HUES6 (cell line): ENCODE data around the gene PHKB.
"Not testable (repeated sequence)": the region's sequence is repeated elsewhere in the genome, so short reads cannot be mapped to it uniquely, and the experiment has no call there.

Experiments used
- H3K27ac ChIP-seq: 2 replicates; pipeline ENCODE4 v1.7.0; 2013; ENCODE audit warnings: low read depth, mild to moderate bottlenecking, low read length, inconsistent platforms
- H3K27me3 ChIP-seq: 2 replicates; pipeline ENCODE4 v1.6.1; 2013; ENCODE audit warnings: low read length; ENCODE audit not compliant: control insufficient read depth, insufficient read depth
- H3K36me3 ChIP-seq: 2 replicates; pipeline ENCODE4 v1.6.1; 2013; ENCODE audit warnings: low read length; ENCODE audit not compliant: control insufficient read depth, insufficient read depth
- H3K4me1 ChIP-seq: 2 replicates; pipeline ENCODE4 v1.6.1; 2013; ENCODE audit warnings: low read length; ENCODE audit not compliant: control insufficient read depth, insufficient read depth
- H3K4me3 ChIP-seq: 2 replicates; pipeline ENCODE4 v1.5.1; 2013; ENCODE audit warnings: low read depth, low read length
- H3K9ac ChIP-seq: one replicate; pipeline ENCODE4 v1.6.1; 2013; ENCODE audit warnings: mild to moderate bottlenecking, low read length
- H3K9me3 ChIP-seq: 2 replicates; pipeline ENCODE4 v1.6.1; 2013; ENCODE audit warnings: low read depth, low read length; ENCODE audit not compliant: control insufficient read depth, insufficient read depth

PHKB gene

DNA sequence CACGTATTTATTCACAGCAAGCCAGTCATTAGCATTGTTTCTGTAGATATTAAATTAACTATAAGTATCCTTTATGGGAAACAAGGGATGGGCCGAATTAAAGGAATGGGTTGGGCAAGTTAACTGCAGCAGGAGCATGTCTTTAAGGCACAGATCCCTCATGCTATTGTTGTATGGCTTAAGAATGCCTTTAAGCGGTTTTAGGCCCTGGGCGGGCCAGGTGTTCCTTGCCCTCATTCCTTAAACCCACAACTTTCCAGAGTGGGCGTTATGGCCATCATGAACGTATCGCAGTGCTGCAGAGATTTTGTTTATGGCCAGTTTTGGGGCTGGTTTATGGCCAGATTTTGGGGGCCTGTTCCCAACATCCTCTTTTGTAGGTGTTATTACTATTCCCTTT is 9.1 kb downstream of the PHKB start:
- no peak overlapping the region for H3K27ac ChIP-seq
- no peak overlapping the region for H3K9ac ChIP-seq
- H3K27me3 ChIP-seq: no peaks in the 10 kb centered on the region
- H3K9me3 ChIP-seq: no peaks in the 10 kb centered on the region
- no peak overlapping the region for H3K4me3 ChIP-seq
- peaks cover 4% of the 10 kb centered on the region; the same call in 1 of the 2 replicates for H3K4me1 ChIP-seq
- H3K36me3 ChIP-seq: no peaks in the 10 kb centered on the region

DNA sequence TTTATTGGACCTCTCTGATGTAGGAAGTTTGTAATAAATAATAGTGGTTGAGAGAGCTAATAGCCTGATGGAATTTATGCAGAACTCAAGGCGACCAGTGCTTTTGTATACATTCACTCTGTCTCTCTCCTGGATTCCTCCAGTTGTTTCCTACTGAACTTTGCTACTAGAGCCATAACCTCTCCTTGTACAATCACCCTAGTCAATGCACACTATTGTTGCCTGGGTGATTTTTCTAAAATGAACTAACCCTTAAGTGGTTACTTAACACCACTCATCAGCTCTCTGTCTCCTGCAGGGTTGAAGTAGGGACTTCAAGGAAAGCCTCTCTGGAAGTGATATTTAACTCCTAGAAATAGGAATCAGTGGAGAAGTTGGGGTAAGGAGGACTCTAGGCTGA is 9.7 kb downstream of the PHKB start:
- peaks cover 4% of the 10 kb centered on the region; the same call in 1 of the 2 replicates for H3K4me1 ChIP-seq
- no peak overlapping the region for H3K27ac ChIP-seq
- no peaks in the 10 kb centered on the region for H3K36me3 ChIP-seq
- H3K27me3 ChIP-seq: no peaks in the 10 kb centered on the region
- no peaks in the 10 kb centered on the region for H3K9me3 ChIP-seq
- H3K9ac ChIP-seq: no peak overlapping the region
- H3K4me3 ChIP-seq: no peak overlapping the region

DNA sequence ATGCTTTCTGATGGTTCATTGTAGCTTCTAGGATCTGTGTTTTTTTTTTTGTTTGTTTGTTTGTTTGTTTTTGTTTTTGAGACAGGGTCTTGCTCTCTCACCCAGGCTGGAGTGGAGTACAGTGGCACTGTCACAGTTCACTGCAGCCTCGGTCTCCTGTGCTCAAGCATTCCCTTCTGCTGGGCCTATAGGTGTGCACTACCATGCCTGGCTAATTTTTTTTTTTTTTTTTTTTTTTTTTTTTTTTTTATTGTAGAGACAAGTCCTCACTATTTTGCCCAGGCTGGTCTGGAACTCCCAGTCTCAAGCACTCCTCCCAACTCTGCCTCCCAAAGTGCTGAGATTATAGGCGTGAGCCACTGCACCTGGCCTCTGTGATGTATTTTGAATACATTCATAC is 11.9 kb downstream of the PHKB start:
- H3K27me3 ChIP-seq, H3K36me3 ChIP-seq, H3K4me3 ChIP-seq, H3K9ac ChIP-seq, H3K4me1 ChIP-seq, H3K27ac ChIP-seq, H3K9me3 ChIP-seq: not testable (repeated sequence)

DNA sequence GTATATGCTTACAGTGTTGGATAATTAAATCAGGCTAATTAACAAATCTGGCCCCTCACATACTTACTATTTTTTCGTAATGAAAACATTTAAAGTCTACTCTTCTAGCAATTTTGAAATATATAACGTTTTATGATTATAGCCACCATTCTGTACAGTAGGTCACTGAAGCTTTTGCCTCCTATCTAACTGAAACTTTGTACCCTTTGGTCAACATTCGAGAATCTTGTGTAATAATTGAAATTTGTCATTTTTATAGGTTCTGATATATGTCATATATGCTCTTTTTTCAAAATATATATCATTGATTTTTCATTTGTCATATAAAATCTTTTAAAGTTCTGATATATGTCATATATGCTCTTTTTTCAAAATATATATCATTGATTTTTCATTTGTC is 12.7 kb downstream of the PHKB start:
- H3K27me3 ChIP-seq: no peaks in the 10 kb centered on the region
- no peak overlapping the region for H3K27ac ChIP-seq
- no peaks in the 10 kb centered on the region for H3K9me3 ChIP-seq
- H3K36me3 ChIP-seq: no peaks in the 10 kb centered on the region
- no peaks in the 10 kb centered on the region for H3K4me1 ChIP-seq
- no peak overlapping the region for H3K4me3 ChIP-seq
- H3K9ac ChIP-seq: no peak overlapping the region

DNA sequence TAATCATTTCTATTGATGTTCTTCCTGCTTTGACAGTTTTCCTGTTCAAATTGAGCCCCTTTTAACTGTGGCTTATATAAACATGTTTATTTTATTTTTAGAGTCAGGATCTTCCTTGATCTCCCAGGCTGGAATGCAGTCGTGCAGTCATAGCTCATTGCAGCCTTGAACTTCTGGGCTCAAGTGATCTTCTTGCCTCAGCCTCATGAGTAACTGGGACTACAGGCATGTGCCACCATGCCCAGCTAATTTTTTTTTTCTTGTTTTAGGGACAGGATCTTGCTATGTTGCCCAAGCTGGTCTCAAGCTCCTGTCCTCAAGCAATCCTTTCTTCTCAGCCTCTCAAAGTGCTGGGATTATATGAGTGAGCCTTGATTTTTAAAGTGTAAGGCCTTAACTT is 14.7 kb downstream of the PHKB start:
- H3K4me1 ChIP-seq: no peaks in the 10 kb centered on the region
- H3K36me3 ChIP-seq: no peaks in the 10 kb centered on the region
- no peaks in the 10 kb centered on the region for H3K9me3 ChIP-seq
- H3K9ac ChIP-seq: no peak overlapping the region
- H3K27ac ChIP-seq: no peak overlapping the region
- no peak overlapping the region for H3K4me3 ChIP-seq
- H3K27me3 ChIP-seq: no peaks in the 10 kb centered on the region

DNA sequence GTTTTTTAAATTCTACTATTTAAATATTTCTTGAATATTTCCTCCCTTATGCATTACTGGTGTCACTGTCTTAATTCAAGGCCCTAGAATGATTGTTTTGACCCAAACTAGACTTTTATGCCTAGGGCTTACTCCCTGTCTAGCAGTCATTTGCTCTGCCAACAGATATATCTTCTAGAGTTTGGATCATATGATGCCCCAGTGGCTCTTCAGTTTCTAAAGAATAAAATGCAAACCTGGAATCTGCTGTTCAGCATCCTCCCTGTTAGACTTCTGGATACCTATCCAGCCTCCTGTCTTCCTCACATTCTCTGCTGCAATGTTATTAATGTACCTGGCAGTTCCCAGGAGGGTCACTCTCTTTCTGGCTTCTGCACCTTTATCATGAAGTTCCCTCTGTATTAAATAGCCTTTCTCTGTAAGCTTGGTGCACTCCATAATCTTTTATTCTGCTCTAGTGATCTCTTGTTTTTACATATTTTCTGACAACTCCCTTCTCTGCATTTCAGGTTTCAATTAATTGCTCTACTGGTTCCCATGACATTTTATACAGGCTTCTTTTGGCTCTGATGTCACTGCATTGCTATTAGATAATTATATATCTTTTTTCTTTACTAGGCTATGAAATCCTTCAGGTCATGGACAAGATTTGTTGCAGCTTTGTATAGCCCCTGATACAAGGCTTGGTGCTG is 15.7 kb downstream of the PHKB start:
- no peak overlapping the region for H3K27ac ChIP-seq
- H3K27me3 ChIP-seq: no peaks in the 10 kb centered on the region
- H3K36me3 ChIP-seq: no peaks in the 10 kb centered on the region
- H3K9me3 ChIP-seq: no peaks in the 10 kb centered on the region
- no peak overlapping the region for H3K4me3 ChIP-seq
- no peaks in the 10 kb centered on the region for H3K4me1 ChIP-seq
- H3K9ac ChIP-seq: no peak overlapping the region

DNA sequence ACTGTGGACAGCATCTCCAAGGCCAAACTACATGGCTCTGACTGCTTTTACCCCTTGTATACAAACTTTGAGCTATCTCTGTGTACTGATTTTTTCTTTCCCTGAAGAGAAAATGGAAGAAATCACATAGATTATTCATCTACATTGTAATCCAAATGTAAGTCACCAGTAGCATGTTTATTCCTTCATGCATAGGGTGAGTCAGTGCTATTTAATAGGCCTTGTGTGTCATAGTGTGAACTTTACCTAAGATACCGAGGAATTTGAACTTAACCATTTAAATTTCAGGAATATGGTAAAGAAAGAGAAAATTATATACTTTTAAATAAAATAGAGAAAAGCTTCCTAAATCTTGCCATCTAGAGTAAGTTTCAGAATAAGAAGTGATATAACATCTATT is 16.5 kb downstream of the PHKB start:
- H3K4me3 ChIP-seq: no peak overlapping the region
- no peaks in the 10 kb centered on the region for H3K9me3 ChIP-seq
- H3K9ac ChIP-seq: no peak overlapping the region
- no peaks in the 10 kb centered on the region for H3K27me3 ChIP-seq
- H3K4me1 ChIP-seq: no peaks in the 10 kb centered on the region
- H3K36me3 ChIP-seq: no peaks in the 10 kb centered on the region
- no peak overlapping the region for H3K27ac ChIP-seq

DNA sequence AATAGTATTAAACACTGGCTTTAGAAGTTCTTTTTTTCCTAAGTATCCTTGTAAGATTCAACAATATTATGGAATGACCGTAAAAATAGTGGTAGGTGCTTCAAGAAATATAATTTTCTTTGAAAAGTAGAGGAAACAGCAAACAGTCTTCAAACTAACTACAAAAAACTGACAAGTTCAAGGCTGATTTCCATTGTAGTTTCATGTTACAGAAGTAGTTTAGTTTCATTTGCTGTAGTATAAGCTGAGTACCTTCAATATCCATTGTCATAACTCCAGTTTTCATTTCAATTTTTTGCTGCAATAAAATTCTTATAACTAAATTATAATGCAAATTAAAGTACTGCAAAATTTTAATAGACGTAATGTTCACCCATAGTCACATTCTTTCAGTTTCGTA is 19.3 kb downstream of the PHKB start:
- no peaks in the 10 kb centered on the region for H3K4me1 ChIP-seq
- H3K9me3 ChIP-seq: no peaks in the 10 kb centered on the region
- no peak overlapping the region for H3K27ac ChIP-seq
- H3K36me3 ChIP-seq: no peaks in the 10 kb centered on the region
- H3K4me3 ChIP-seq: no peak overlapping the region
- no peaks in the 10 kb centered on the region for H3K27me3 ChIP-seq
- H3K9ac ChIP-seq: no peak overlapping the region

DNA sequence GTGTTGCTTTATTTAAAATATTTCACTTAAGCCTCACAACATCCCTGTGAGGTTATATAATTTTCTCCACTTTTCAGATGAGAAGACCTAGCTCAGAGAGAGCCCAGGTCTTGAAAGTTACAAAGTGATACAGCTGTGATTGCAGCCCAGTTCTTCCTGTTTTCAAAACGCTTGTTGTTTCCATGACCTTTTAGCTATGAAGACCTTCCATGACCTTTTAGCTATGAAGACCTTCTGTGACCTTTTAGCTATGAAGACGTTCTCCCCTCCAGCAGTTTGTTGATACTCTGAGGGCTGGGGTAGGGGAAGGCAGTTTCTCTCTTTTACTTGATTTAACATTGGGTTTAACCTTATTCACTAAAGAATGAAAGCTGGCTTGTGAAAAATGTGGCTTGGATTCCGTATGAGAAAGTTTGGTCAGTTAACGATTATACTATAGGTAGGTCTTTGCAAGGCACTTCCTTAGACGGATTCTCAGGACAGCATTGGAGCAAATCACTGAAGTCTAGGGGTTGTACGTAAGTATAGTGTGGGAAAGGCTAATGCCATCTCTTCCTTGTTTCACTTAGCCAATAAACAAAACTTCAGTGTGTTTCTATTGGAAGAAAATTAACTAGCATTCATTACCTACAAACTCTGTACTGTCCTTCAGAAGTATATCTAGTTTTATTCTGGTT is 20.7 kb downstream of the PHKB start:
- Histone ChIP-seq H3K9ac (no peak overlapping the region), H3K27me3 (no peaks in the 10 kb centered on the region), H3K36me3 (no peaks in the 10 kb centered on the region), H3K9me3 (no peaks in the 10 kb centered on the region), H3K4me3 (no peak overlapping the region), H3K27ac (no peak overlapping the region), H3K4me1 (no peaks in the 10 kb centered on the region)

DNA sequence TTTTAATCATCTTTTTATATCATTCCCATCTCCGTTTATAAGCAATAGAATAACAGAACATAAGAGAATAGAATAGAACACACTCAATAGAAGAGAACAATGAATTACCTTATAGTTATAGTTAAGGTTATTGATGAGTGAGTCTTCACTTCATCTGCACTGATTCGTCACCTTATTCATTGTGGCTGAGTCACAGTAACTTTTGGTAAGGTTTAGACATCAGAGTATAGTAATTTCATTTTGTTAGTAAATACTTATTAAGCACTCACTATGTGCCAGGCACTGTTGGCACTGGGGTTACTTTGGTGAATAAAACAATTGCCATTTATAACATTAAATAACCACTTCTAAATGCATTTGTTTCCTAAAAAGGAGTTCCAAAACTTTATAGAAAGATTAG is 22.5 kb downstream of the PHKB start:
- no peak overlapping the region for H3K9ac ChIP-seq
- H3K4me1 ChIP-seq: no peaks in the 10 kb centered on the region
- no peaks in the 10 kb centered on the region for H3K36me3 ChIP-seq
- no peak overlapping the region for H3K27ac ChIP-seq
- H3K4me3 ChIP-seq: no peak overlapping the region
- no peaks in the 10 kb centered on the region for H3K9me3 ChIP-seq
- H3K27me3 ChIP-seq: no peaks in the 10 kb centered on the region

DNA sequence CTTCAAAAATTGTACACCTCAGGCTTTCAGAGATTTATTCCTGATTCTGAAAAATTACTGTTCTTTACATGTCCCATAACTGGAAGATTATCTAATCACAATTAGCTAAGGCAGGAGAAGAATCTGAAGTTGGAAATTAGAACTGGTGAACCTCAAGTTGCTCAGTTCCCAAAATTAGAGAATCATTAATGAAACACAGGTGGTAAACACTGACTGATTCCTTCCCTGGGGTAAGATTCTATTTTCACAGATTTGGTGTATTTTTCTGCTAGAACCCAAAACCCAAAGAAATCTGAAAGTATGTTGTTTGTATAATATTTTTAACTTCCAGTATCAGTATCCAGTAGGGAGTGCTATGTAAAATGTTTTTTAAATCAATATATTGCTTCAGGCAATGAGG is 25.7 kb downstream of the PHKB start:
- H3K27me3 ChIP-seq: no peaks in the 10 kb centered on the region
- H3K9me3 ChIP-seq: peaks cover 13% of the 10 kb centered on the region
- no peak overlapping the region for H3K4me3 ChIP-seq
- no peak overlapping the region for H3K9ac ChIP-seq
- H3K36me3 ChIP-seq: no peaks in the 10 kb centered on the region
- no peak overlapping the region for H3K27ac ChIP-seq
- peaks cover 4% of the 10 kb centered on the region for H3K4me1 ChIP-seq
